ENCODE results near the gene VEGFA.

GRCh38 chr6:43827898-43828297 is 57.9 kb downstream of the VEGFA start:
- no peak for TF ChIP-seq BHLHE40 (IDR thresholded peaks at IDR 0.05; ENCODE audit: borderline replicate concordance)
- TF ChIP-seq FOXM1 (IDR thresholded peaks at IDR 0.05; ENCODE audit: borderline replicate concordance): no peak

Measured in HEK293T (cell line).